Inflammatory macrophage treated with lipopolysaccharide for 1 hour (primary cell): ENCODE measurements around the gene HNRNPAB.
"Not testable (repeated sequence)": the region's sequence is repeated elsewhere in the genome, so short reads cannot be mapped to it uniquely, and the experiment has no call there.

Source experiments
- DNase-seq, 2 donors: peaks; one replicate each; pipeline ENCODE4 v3.0.0-alpha.2; 2020 to 2022

HNRNPAB gene

DNA sequence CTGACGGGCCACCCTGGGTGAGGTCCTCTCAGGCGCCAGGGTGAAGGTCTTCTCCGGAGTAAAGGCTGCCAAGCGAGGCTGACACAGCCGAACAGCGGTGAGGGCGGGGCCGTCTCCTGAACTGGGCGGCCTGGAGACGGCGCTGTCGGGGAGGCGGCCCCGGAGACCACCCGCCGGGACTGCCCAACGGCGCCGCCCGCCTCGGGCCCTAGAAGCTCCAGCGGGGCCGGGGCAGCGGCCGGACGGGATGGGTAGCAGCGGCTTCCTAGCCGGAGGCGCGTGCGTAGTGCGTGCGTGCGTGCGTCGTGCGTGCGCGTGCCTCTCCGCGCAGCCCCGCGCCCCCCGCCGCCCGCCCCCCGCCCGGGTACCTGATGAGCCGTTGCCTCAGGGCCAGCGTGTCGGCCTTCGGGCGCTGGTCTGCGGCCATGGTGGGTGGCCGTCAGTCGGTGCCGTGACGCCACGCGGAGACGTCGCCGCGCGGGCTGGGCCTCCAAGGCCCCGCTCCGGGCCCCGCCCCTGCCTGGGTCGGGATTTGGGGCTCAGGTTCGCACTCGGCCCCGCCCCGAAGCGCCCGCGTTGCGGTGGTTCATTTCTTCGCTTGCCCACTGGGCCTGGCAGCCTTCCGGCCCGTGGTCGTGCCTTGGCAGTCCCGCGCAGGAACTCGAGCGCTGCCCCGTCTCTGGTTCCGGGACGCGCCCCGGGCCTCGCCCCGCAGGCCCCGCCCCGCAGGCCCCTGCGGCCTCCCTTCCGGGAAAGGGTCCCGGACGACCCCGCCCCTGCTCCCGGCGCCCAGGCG lies 28.0 kb downstream of the HNRNPAB start, which contains the start of gene PHYKPL:
Gene PHYKPL (minus strand): TSS at position 679 of the 796 bp plus-strand sequence. CDS start 252 bp downstream, at position 427.
- DNase-seq: peak; percentile 43 to 64

DNA sequence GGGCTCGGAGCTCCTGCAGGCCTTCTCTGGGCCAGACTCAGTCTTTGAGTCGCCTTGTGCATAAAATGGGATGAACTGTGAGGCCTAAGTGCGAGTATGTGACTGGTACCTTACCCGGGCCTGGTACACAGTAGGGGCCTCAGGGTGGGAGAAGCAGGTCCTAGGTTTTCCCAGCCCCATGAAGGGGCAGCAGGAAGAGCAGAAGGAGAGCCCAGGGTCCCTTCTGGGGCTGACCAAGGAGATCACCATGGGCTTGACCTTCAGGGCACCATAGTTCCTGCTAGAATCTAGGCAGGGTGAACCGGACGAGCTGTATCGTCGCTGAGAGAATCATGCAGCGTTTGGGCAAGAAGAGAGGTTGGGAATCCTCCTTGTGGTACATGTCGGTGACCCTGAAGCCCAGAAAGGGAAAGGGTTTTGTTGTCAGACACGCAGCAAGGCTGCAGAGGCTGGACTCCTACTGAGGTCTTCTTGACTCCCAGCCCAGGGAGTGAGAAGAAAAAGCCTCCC lies 28.6 kb downstream of the HNRNPAB start:
- no peak for DNase-seq

DNA sequence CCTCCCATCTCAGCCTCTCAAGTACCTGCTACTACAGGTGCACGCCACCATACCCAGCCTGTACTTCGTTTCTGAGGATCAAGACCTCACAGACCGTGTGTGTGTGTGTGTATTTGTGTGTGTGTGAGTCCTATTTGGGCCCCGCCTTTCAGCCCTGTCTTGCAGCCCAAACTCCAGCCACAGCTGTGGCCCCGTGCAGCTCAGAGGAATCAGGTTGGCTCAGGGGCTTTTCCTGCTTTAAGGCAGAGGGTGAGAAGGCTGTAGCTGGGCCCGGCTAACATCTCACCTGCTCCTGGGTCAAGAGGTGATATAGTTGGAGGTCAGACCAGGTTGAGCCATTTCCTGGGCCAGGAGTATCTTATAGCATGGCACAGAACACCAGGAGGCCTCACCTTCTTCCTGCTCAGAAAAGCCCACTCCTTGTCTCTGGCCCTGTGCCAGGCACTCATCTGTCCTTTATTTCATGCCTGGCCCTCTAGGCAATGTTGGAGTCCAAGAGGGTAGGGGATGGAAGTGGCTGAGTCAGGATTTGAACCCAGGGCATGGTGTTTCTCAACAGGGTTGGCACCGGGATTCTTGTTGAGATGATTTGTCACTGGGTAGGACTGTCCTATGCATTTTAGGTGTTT lies 29.9 kb downstream of the HNRNPAB start:
- DNase-seq: no peak

DNA sequence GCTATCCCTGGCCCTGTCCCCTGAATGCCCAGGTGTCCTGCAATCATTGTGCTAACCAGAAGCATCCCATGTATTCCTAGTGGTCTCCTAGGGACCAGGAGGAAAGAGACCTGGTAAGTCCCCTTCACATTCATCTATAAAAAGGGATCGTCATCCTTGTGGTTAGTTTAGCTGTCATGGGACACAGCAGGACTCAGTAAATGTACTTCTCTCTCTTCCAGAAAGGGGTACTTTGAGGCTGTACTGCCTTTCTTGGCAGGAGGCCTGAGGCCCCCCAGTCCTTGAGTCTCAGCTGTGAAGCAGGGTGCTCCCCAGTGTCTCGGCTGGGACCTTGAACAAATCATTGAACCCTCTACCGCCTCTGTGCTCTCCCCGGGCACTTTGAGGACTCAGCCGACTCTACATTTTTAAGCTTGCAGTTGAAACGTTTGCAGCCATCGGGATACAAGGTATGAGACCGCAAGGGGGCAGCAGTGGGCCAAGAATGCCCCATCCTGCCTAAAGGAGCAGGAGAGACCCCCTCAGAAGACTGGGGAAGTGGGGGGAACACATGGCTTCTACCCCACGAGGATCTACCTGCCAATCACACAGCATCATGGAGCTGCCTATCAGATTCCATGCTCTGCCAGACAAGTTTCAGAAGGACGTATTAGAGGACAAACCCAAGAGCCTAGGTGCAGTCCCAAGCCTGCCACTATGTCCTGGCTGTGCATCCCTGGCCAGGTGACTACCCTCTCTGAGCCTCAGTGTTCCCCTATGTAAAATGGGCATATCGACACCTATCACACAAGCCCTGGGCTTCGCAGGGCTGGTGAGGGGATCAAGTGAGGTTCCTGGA lies 30.6 kb downstream of the HNRNPAB start:
- peak in 1 of 2 donors; percentile 84 for DNase-seq

DNA sequence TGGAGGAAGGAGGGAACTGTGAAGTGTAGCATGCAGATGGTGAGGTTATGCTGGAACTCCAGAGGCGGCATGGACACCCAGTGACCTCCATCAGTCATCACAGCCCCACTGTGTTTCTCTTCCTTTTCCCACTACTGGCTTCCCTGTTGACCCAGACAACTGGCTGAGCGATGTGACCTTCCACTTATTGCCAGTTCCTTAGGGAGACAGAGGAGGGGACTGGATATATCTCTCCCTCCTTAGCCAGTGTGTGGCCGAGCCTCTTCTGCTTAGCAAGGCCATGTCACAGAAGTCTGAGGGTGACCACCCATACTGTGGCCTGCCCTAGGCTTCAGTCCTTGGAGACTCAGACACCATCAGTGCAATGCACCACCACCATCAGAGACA lies 31.2 kb downstream of the HNRNPAB start:
- no peak for DNase-seq

DNA sequence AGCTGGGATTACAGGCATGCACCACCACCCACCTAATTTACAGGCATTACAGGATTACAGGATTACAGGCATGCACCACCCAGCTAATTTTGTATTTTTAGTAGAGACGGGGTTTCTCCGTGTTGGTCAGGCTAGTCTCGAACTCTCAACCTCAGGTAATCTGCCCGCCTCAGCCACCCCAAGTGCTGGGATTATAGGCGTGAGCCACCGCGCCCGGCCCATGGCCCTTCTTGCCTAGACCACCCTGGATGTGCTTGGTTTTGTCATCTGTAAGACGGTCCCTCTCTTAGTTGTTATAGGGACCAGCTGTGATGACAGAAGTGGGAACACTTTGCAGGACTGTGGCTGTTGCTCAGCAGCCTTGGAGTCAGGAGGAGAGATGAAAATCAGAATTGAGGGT lies 31.8 kb downstream of the HNRNPAB start:
- no peak for DNase-seq

DNA sequence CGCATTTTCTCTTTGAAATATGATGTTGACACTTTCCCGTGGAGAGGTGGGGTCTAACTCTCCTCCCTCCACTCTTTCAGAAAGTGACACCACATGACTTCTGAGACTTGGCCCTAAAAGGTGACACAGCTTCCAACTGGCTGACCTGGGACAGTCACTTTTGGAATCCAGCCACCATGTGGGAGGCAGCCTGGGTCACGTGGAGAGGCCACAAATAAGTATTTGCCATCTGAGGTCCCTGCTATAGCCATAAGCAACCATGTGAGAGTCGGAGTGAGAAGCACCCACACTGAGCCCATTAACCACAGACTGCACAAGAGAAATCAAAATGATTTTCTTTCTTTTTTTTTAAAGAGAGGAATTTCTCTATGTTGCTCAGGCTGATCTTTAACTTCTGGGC lies 32.3 kb downstream of the HNRNPAB start:
- peak; percentile 63 to 72 for DNase-seq

DNA sequence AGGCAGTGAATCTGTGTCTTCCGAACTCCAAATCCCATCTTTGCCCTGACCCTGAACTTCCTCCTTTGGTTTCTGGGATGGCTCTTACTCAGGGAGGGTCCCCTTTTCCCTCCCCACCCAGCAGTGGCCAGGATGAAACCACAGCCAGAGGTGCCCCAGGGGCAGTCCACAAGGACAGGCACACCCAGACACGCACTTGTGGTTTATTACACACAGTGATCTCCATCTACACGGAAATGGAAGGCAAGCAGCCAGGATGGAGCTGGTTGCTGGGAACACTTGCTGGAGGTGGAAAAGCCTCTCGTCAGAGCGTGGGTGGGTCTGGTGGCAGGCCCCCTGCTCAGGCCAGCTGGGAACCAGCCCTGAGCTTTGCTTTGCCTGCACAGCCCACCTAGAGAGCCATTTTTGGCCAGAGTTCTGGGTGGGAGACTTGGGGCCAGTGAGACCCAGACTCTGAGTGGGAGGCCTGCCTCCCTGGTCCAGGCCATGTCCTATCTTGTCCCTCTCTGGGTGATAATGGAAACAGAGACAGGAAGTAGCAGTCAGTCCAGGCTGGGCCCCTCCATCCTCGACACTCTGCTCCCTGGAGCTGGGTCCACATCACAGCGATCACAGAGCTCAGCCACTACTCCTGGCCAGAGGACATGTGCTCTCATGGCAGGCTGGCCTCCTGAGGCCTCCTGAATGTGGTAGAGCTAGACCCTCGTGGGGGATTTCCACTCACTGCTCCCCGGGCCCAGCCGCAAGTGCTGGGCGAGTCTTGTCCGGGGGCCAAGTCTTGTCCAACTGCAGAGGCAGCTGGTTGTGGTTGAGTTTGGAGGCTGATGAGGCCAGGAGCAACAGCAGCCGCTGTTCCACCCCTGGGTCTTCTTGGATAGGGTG lies 33.3 kb downstream of the HNRNPAB start:
- no peak for DNase-seq

DNA sequence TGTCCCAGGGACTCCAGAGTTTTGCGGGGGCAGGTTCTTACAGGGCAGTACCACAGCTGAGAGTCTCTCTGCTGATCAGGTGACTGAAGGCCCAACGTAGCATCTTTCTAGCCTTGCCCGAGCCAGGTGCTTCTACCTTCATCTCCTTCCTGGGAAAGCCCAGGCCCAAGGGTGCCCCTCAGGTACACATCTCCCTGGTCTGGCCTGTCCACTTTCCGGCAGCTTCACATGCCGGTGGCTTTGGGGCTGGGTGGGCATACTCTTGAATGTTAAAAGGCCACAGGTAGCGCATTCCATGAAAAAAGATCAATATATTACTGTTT lies 33.9 kb downstream of the HNRNPAB start:
- no peak for DNase-seq

DNA sequence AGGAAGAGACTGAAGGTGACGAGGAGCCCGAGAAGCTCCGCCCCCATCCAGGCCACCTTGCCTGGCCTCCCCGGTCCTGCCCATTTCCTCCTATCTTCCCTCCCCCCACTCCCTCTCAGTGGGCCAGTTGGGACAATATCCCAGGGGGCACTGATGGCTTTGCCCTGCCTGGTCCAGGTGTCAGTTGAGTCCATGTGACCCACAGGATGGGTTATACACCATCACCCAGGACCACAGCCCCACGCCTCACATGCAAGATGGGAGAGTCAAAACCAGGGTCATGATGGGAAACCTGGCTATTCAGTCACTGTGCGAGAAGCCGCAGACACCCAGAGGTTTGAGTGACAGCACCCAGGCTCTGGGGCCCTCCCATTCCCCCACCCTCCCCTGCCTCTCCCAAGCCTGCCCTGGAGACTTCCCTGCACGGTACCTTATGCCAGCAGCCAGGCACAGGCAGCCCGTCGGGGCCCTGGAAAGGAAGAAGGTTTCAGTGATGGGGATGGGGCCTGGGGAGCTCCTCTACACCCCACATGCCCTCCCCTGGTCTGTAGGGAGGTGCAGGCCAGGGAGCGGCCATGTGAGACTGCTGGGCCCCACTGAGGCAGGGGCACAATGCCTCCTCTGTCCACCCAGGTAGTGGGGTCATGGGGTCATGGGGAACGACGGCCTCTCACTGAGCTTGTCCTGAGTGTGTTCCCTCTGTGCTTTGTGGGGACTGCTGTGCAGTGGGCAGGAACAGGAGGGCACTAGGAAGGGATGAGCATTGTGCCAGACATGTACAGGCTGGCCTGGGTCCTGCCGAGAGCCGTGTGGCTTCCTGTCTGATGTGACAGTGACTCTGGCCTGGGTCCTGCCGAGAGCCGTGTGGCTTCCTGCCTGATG lies 34.6 kb downstream of the HNRNPAB start:
- no peak for DNase-seq

DNA sequence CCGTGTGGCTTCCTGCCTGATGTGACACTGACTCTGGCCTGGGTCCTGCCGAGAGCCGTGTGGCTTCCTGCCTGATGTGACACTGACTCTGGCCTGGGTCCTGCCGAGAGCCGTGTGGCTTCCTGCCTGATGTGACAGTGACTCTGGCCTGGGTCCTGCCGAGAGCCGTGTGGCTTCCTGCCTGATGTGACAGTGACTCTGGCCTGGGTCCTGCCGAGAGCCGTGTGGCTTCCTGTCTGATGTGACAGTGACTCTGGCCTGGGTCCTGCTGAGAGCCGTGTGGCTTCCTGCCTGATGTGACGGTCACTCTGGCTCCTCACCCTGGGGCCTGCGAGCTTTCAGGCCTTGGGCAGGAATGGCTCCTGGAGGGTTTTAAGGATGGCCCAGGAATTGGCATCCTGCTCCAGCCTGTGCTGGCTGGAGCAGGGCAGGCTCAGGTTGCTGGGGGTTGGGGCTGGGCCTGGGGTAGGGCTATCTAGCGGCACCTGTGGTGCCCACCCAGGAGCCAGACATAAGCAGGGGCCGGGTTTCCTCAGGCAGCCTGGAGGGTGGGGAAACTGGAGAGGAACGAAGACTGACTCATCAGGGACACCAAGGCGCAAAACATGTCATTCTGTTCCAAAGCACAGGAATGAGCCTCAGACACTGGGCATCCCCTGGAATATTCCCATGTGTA lies 35.4 kb downstream of the HNRNPAB start:
- DNase-seq: not testable (repeated sequence)

DNA sequence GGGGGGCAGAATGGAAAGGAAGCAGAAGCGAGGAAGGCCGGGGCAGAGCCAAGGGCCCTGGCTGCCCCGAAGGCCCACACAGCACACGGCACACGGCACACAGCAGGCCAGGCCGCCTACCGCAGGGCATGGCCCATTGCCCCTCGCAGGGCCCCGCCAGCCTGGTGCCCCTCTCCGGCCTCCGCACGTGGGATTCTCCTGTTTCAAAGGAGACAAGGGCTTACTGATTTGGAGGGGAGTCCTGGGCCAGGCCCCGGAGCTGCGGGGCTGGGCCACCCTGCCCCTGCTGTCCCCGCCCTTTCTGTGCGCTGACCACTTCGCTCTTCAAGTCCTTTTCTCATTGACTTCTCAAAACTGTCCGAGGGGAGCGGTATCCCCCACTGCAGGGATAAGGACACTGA lies 36.0 kb downstream of the HNRNPAB start:
- DNase-seq: no peak

DNA sequence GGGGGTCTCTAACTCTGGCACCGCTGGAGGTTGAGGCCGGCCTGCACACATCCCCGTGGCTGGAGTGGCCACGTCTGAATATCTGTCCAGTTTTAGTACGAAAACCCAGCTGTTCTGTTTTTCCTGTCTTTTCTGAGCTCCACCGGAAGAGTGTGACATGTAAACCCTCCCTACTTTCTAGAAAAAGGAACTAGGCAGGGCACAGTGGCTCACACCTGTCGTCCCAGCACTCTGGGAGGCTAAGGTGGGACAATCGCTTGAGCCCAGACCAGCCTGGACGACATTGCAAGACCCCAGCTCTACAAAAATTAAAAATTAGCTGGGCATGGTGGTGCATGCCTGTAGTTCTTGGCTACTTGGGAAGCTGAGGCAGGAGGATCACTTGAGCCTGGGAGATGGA lies 36.4 kb downstream of the HNRNPAB start:
- no peak for DNase-seq

DNA sequence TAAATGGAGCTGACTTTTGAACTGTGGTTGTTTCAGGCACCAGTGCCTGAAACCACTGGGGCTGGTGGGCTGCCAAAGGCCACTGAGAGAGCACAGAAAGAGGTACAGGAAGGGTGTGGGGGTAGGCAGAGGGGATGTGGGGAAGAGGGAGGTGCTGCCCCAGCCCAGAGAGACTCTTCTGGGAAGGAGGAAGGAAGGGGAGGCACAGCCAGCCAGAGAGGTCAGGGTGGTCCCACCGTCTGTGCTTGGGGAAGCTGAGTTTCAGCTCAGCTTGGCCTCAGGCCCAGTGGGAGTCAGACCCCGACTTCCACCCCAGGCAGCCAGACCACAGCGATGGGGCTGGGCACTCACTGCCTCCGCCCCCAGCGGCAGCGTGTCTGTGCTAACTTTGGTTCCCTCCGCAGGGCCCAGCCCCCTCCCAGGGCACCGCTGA lies 36.9 kb downstream of the HNRNPAB start:
- DNase-seq: no peak

DNA sequence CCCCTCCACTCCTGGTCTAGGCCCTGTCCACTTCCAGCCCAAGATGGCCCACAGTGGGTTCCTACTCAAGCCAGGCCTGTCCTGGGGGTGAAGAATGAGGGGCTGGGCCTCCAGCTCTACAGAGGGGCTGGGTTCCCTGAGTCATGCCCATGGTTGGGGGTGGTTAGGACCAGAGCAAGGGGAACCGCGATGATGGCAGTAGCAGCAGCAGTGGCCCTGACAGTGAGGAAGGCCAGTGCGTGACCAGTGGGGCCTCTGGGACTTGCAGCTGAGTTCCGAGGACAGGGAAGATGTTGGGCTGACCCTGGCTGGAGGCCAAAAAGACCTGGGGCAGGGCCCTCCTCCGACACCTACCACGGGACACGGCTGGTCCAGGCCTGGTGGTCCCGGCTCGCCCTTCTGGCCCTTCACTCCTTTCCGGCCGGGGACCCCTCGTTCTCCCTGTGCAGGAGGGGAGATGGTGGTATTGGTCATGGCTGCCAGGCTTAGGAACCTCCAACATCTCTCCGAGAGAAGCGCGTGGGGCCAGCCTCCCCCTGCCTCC lies 37.4 kb downstream of the HNRNPAB start:
- DNase-seq: no peak

DNA sequence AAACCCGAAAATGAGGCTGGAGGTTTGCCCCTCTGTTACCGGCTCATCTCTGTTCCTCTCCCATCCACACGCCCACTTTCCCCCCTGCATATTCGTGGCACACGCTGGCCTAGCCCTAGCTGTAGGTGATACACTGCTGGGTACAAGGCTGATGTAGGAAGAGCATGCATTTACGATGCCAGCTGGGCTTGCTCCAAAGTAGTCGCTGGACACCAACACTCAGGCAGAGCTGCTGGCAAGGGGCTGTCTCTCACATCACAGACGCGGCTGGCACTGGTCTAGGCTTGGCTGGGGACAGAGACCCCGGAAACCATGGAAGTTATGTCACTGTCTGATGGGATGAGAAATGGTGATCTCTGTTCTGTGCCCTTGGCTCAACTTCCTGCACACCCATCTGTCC lies 38.1 kb downstream of the HNRNPAB start:
- DNase-seq: no peak

DNA sequence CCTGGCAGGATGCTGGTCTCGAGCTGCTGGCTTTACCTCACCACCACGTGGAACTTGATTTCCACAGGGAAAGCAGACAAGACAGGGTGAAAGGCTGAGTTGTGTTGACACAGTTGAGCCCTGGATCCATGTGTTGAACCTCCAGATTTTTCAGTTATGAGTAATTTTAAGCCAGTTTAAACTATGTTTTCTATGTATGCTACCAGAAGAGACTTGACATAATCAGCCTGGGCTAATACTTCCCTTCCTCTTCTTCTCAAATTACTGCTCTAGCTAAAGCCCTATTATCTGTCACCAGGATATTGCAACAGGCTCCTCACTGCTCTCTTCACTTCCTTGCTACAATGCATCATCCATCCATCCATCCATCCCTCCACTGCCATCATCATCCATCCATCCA lies 40.2 kb downstream of the HNRNPAB start:
- DNase-seq: no peak

DNA sequence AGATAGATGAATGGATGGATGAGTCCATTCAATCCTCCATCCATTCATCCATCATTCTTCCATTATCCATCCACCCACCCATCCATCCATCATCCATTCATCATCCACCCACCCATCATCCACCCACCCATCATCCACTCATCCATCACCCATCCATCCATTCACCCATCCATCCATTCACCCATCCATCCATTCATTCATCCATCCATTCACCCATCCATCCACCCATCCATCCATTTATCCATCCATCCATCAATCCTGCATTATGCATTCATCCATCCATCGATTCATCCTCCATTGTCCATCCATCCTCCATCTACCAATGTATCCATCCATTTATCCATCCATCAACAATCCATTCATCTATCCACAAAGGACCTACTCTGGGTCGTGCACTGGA lies 41.1 kb downstream of the HNRNPAB start:
- DNase-seq: no peak

DNA sequence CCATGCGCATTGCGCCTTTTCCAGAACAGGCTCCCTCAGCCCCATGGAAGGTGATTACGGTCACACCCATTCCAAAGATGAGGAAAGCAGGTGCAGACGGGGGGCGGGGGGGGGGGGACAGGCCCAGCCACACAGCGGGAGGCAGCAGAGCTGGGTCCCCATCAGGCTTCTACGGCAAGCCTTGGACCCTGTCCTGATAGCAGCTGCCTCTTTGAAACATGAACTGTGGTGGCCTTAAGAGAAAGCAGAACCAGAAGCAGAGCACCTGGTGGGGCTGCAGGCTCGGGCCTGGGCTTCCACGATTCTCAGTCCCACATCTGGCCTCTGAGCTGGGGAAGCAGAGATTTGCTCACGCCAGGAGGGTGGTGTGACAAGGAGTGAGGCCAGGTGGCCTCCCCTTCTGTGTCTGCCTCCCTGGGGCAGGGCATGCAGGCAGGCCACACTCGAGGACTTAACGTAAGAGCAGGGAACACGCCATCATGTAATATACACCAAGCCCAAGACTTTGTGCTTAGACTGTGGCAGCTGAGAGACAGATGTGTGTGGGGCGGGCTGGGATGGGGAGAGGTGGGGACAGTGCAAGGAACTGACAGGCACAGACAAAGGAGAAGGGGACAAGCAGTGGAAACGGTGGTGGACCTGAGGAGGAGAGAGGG lies 42.4 kb downstream of the HNRNPAB start:
- no peak for DNase-seq
